NCI-H510A treated with DMSO at 0.1 percent for 48 hours (cell line): ENCODE results near the gene FLII.
A peak's percentile ranks its signal among the peaks of the same experiment; 100 is the strongest.
"Not testable (repeated sequence)": the region's sequence is repeated elsewhere in the genome, so short reads cannot be mapped to it uniquely, and the experiment has no call there.

ENCODE experiments used
- DNase-seq: peaks from one replicate; lab custom pipeline; 2025; lab: John Stamatoyannopoulos, UW

FLII gene

DNA sequence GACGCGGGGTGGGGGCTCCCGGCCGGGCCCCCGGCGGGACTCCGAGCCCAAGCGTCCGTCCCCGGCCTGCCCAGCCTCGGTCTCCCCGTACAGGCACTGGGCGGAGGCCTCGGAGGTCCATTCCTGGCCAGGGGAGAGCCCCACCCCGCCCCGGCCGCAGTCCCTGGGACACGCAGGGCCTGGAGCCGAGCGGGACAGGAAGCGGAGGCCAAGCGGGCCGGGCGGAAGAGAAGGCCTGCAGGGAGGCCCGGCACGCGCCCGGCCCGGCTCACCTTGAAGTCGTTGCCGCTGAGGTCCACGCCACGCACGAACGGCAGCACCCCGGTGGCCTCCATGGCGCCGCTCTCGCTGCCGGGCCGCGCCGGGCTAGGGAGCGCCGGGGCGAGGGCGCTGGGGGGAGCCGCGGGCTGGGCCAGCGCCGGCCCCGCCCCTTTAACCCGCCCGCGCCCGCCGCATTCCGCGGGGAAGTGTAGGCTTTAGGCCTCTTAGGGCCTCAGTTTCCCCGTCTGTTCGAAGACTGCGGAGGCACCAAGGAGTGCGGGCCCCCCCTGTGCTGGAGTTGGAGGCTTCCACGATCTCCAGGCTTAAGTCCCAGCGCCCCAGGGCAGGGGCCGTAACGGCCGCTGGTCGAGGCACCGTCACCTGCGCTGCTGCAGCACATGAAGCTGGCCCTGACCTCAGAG, at the start of gene FLII:
Gene FLII (minus strand): TSS at position 383 of the 683 bp plus-strand sequence. CDS start 48 bp downstream, at position 335.
- DNase-seq, result peak; percentile 59

DNA sequence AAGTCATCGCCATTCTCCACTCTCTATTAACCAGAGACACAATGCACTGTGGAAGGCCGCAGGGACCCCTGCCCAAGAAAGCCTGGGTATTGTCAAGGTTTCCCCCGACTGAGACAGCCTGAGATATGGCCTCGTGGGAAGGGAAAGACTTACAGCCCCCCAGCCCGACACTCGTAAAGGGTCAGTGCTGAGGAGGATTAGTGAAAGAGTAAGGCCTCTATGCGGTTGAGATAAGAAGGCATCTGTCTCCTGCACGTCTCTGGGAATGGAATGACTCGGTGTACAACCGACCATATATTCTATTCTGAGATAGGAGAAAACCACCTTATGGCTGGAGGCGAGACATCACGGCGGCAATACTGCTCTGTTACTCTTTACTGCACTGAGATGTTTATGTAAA, 44.7 kb upstream of the FLII start:
- DNase-seq, result not testable (repeated sequence)

DNA sequence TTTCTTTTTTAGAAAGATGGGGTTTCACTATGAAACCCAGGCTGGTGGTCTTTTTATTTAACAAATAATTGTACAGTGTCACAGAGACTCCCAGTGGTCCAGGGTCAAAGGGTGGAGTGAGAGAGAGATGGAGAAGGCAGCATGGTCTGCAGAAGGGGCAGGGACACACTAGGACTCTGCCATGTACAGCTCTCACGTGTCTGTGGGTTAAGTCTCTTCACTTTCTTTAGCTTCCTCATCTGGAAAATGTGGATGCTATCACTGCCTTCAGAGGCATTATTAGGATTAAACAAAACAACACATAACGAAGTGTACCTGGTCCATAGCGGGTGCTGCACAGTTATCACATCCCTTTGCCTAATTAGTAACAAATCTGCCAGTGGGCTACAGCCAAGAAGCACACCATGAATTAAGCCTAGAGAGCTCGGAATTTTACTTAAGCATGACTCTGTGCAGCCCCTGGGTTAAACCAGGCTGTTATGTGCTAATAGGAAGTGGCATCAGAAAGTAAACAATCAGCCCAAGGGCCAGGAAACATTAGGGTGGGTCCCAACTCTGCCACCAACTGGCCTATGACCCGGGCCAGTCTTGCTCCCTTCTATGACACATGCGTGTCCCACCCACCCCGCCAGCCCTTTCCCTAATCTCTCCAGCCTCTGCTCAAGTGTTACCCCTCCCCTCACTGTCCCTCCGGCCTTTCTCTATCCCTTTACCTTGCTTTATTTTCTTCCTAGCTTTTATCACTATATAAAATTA, 42.4 kb upstream of the FLII start:
- DNase-seq, result no peak

DNA sequence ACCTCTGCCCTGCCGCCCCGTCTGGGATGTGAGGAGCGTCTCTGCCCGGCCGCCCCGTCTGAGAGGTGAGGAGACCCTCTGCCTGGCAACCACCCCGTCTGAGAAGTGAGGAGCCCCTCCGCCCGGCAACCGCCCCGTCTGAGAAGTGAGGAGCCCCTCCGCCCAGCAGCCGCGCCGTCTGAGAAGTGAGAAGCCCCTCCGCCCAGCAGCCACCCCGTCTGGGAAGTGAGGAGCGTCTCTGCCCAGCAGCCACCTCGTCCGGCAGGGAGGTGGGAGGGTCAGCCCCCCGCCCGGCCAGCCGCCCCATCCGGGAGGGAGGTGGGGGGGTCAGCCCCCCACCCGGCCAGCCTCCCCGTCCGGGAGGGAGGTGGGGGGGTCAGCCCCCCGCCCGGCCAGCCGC, 39.5 kb upstream of the FLII start:
- not testable (repeated sequence) for DNase-seq

DNA sequence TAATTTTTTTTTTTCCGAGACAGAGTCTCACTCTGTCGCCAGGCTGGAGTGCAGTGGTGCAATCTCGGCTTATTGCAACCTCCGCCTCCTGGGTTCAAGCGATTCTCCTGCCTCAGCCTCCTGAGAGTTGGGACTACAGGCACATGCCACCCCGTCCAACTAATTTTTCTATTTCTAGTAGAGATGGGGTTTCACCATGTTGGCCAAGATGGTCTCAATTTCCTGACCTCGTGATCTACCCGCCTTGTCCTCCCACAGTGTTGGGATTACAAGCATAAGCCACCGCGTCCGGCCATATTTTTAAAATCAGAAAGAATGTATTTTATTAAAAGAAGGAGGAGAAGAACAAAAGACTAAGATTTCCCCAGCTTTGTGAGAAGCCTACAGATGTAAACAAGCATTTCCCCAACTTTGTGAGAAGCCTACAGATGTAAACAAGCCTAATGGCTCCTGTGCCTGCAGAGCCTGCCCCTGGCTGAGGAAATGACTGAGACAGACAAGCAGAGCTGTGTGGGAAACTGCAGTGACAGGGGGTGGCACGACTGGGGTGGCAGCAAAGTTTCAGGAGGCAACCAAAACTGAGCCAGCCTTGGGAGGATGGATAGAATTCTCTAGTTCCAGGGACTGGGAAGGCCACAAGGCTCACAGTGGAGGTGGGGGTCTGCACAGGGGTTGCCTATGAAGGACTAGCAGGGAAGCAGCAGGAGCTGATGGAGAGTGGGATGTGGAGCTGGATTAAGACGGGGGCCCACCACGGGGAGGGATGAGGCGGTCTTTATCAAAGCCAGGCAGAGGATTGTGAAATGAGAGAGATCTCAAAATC, 33.4 kb upstream of the FLII start:
- DNase-seq, result no peak

DNA sequence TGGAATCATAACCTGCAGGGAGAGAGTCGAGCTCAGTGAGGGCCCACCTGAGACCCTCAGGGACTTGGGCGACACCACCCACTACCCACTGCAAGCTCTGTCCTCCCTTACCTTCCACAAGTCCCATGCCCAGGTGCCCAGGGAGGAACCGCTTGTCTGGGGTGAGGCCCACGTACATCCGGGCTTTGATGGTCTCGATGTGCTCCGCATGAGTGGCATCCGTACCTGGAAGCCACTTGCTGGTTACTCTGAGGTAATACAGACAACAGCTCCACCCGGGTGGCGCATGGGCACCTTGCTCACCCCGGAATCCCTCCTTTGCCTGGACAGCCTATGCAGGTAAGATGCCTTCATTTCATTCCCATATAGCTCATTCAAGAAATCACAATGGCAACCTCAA, 26.8 kb upstream of the FLII start:
- no peak for DNase-seq

DNA sequence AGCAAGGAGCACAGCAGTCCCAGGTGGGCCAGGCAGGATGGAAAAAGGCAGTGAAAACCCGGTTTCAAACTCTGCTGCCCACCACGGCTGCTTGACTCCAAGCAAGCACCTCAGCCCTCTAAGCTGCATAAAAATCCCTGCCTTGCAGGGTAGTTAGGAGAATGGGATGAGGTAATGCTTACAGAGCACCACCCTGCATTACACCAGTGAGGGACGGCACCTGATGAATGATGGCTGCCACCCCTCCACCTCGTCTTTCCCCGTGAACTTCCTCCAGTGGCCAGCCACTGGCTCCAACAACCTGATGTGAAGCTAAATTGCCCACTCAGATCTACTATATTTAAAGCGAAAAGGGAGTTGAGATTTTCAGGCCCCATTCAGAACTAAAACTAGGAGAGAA, 23.2 kb upstream of the FLII start:
- no peak for DNase-seq

DNA sequence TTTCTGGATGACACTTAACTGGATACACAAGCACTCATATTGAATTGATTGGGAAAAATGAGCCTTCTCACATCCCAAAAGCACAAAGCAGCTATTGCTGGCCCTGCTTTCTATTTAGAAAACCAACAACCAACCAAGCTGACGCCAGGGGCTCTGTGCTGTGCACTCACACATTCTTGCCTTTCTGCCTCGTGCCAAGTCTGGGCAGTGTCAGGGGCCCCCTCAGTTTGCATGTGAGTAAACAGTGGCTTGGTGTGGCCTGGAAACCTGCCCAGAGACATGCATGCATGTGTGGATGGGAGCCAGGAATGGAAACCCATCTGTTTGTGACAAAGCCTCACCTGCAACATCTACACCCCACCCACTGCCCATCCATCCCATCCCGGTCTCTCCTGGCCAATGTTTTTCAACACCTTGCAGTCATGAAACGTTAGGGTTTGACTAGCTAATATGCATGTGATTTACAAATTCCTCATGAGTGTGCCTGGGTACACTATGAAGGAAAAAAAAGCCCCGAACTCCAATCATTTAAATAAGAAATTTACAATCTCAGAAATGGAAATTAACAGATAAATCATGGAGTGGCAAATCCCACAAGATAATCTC, 22.3 kb upstream of the FLII start:
- no peak for DNase-seq

DNA sequence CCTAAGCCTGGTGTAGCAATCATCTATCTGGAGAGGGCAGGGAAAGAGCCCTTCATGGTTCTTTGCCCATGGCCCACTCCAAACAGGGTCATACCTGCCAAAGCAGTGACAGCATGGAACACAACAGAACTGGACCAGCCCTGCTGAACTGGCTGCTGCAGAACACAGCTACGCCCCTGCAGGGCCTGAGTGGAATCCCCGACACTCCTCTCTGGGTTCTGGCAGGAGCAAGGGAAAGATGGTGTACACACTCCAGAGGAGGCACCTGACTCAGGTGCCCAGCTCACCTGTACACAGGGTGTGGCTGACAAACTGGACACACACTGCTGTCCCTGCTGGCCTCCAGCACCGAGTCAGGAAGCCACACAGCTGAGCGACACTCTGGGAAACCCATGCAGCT, 21.7 kb upstream of the FLII start:
- no peak for DNase-seq

DNA sequence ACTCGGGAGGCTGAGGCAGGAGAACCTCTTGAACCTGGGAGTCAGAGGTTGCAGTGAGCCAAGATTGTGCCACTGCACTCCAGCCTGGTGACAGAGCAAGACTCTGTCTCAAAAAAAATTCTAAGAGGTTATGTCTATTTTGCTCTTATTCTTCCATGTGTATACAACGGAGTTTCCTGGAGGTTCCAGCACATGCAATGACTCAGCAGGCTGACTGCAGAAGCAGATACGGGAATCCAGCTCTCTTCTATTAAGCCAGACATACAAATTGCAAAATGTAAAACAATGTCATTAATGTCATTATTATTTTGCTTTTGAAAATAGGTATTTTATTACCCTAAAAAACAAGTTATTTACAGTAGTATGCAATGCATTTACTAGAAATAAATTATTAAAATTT, 20.3 kb upstream of the FLII start:
- no peak for DNase-seq

DNA sequence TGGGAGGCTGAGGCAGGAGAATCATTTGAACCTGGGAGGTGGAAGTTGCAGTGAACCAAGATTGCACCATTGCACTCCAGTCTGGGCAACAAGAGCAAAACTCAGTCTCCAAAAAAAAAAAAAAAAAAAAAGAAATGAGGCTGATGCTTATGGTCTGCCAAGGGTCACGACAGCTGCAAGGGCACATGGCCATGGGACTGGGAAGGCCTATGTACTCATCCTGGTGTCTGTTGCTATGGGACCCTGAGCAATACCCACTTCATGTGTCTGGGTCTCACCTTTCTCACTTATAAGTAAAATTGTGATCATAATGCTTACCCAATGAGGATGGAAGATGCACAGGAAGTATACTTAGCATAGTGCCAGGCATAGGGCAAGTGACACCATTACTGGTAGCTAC, 18.5 kb upstream of the FLII start:
- no peak for DNase-seq

DNA sequence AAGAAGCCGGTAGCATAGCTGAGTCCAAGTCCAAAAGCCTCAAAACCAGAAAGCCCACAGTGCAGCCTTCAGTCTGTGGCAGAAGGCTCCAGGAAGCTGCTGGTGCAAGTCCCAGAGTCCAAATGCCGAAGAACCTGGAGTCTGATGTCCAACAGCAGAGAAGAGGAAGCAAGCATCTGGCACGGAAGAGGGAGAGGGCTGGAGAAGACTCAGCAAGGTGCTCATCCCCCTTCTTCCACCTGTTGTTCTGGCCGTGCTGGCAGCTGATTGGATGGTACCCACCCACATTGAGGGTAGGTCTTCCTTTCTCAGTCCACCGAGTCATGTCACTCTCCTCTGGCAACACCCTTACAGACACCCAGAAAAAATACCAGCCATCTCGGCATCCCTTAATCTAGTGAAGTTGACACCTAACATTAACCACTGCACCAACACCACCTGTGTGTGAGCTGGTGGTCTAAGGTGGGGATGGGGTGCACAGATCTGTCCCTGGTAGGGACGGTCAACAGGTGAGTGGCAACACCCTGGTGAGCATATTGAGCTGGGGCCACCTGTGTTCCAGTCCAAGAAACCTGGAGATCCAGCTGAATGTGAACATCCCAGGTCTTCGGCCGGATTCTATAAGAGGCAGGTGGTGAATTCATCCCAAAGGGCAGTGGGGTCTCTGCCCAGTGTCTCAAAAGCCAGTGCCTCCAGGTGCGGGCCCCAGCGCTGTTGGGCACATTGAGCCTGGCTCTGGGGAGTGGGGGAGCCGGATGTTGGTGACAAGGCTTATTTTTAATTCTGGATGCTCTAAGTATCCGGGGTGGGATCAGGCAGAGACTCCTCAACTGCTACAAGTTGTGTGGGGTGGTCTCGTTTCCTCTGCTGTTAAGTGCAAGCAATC, 11.8 kb upstream of the FLII start:
- DNase-seq, result no peak

DNA sequence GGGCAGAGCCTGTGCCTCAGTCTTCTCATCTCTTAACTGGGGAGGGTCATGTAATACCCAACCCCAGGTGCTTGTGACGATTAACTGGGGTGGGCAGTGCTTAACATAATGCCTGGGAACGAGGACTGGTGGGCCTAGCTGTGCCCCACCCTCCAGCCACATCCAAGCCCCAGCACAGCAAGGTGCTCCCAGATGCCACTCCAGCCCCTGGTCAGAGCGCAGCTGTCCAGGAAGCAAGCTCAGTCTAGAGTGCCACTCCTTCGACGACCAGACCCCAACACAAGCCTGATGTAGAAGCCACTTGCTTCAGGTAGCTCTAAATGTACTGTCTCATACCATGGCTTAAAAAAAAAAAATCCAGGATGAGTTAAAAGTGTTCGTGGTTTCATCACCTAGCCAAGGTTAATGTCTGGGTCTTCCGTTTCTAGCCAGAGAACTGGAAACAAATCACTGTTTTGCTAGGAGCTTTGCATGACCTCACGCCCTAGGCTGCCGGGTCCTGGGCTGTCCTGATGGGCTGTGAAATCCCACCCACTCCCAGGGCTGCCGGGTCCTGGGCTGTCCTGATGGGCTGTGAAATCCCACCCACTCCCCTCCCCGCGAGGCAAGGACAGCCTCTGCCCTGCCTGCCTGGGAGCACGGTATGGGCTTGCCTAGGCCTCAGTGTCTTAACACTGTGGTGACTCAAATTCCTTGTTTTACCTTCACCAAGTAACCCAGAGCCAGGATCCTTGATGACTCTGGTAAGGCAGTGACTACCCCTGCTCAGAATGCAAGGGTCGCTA, 9.6 kb upstream of the FLII start:
- DNase-seq, result no peak

DNA sequence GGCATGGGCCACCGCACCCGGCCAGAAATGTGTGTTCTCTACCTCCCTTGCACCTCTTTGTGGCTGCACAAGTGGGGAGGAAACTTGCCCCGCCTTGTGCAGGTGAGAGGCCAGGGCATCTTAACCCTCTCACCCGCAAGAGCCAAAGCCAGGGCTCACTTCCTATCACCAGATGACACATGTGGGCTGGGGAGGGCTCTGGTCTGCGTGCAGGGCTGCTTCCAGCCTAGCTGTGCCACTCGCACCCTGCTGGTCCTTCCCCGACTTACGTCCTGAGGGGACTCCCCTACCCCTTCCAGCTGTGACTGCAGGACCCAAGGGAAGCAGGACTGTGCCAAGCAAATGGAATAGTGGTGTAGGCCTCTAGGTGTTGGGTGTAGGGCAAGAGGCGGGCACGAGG, 8.8 kb upstream of the FLII start:
- no peak for DNase-seq

DNA sequence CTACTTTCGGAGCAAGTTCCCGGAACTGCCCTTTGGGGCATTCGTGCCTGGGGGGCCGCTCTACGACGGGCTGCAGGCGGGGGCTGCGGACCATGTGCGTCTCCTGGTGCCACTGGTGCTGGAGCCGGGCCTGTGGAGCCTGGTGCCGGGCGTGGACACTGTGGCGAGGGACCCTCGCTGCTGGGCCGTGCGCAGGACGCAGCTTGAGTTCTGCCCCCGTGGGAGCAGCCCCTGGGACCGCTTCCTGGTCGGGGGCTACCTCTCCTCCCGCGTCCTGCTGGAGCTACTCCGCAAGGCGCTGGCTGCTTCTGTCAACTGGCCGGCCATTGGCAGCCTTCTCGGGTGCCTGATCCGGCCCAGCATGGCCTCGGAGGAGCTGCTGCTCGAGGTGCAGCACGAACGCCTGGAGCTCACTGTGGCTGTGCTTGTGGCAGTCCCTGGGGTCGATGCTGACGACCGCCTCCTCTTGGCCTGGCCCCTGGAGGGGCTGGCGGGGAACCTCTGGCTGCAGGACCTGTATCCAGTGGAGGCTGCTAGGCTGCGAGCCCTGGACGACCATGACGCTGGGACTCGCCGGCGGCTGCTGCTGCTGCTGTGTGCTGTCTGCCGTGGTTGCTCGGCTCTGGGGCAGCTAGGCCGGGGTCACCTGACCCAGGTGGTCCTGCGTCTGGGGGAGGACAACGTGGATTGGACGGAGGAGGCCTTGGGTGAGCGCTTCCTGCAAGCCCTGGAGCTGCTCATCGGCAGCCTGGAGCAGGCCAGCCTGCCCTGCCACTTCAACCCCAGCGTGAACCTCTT, 5.5 kb upstream of the FLII start:
- DNase-seq, result no peak

DNA sequence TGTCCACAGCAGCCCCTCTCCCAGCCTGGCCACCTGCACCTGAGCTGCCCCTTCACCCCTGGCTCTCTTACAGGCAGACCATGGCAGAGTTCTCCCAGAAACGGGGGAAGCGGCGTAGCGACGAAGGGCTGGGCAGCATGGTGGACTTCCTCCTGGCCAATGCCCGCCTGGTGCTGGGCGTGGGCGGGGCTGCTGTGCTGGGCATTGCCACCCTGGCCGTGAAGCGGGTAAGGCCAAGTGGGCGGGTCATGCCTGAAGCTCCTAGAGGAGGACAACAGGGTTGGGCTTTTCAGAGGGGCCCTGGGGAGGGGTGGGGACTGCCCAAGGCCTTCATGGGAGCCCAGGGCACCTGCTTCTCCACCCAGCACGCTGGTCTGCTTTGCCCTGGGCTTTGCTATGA, 4.1 kb upstream of the FLII start:
- no peak for DNase-seq

DNA sequence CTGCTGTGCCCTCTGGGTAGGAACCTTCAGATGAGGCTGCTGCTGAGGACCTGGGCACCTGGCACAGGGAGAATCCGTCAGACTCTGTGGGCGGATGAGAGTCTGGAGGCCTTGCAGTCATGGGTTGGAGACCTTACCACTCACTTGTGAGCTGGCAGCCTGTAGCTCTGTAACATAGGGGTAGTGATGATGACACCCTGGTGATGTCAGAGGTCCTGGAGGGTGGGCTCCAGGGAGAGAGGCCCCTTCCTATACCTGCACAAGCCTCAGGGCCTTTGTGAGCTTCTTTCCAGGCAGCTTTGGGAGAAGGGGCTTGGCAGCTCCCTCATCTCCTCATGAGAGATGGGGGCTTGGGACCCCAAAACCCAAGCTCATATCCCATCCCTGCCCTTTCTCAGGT, 3.6 kb upstream of the FLII start:
- DNase-seq, result no peak

DNA sequence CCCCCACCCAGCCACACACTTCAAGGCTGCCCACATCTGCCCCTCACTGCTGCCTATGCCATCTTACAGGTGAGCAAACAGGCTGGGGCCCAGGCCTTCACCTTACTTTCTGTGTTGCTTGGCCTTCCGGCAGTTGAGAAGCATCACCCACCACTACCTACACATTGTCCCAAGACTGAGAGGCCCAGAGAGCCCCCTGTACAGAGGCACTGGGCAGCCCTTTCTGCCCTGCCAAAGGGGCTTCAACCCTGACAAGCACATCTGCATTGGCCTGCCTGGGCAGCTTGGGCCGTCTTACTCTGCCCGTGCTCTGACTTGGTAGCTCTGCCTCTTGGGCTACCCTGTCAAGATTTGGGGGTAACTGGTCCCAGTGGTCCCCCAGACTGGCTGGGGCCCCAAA, 3.1 kb upstream of the FLII start:
- no peak for DNase-seq

DNA sequence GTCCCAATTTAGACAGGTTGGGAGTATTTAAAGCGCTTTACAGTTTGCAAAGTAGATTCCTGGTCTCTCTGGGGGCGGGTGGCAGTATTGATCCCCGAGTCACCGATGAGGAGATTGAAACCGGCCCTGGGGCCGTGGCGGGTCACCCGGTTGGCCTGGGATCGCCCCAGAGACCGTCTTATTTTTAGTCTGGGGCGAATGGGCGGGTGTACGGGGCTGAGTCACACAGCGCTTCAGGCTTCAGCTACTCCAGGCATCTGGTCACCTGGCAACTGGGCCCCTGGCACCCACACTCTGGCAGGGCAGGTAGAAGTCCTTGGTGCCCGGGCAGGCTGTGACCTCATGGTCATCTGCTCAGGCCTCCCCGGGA, 2.6 kb upstream of the FLII start:
- DNase-seq, result peak; percentile 15
